PC-9 (cell line): ENCODE results near the gene MIGA2. TPM values are rescaled to one million over a fixed set of nuclear protein-coding genes. Genes with fewer than 3 reads are reported as not detected.
A peak's percentile ranks its signal among the peaks of the same experiment; 100 is the strongest.

ENCODE experiments used
- BruUV-seq: library from RNA; stranded (reverse); fragments of 400-500 nt; replicated peaks from 2 replicates; lab custom pipeline; 2021; lab: Mats Ljungman, UMichigan
- CTCF ChIA-PET: fragments of 300-600 bp; sonication (Branson Sonifier 250); formaldehyde crosslinking; loops from one replicate; lab custom pipeline; 2022; ENCODE audit warnings: antibody characterized with exemption; lab: Charles Lee
- POLR2A ChIA-PET: fragments of 300-600 bp; sonication (Branson Sonifier 250); formaldehyde crosslinking; loops from one replicate; lab custom pipeline; 2022; ENCODE audit warnings: antibody characterized with exemption; ENCODE audit not compliant: unreplicated experiment; lab: Charles Lee
- DNase-seq, 2 experiments: peaks; one replicate each; pipeline versions ENCODE4 v3.0.0 to v3.0.0-alpha.2; 2015 to 2022; ENCODE audit warnings: mixed read lengths in 1 of 2
- H2AFZ ChIP-seq: fragments of 200-600 bp; sonication (generic); 2 replicates; pipeline ENCODE4 v1.8.1; 2017; ENCODE audit warnings: antibody characterized with exemption
- H3F3A ChIP-seq: fragments of 200-600 bp; sonication (generic); 2 replicates; pipeline ENCODE4 v1.8.1; 2017; ENCODE audit warnings: antibody characterized with exemption, mild to moderate bottlenecking, low read depth; ENCODE audit not compliant: insufficient read depth
- H3K27ac ChIP-seq: fragments of 200-600 bp; sonication (generic); 2 replicates; pipeline ENCODE4 v1.6.1; 2016; ENCODE audit warnings: mixed run types
- H3K27me3 ChIP-seq: fragments of 200-600 bp; sonication (generic); 2 replicates; pipeline ENCODE4 v1.6.1; 2016; ENCODE audit warnings: low read depth, mixed run types; ENCODE audit not compliant: insufficient read depth
- H3K36me3 ChIP-seq: fragments of 200-600 bp; sonication (generic); 2 replicates; pipeline ENCODE4 v1.6.1; 2016; ENCODE audit warnings: low read depth, mixed run types
- H3K4me1 ChIP-seq: fragments of 200-600 bp; sonication (generic); replicated peaks from 2 replicates; pipeline ENCODE4 v1.6.1; 2016; ENCODE audit warnings: mixed run types; ENCODE audit not compliant: insufficient read depth
- H3K4me2 ChIP-seq: fragments of 200-600 bp; sonication (generic); 2 replicates; pipeline ENCODE4 v1.6.1; 2017; ENCODE audit warnings: mixed run types
- H3K4me3 ChIP-seq: fragments of 200-600 bp; sonication (generic); 2 replicates; pipeline ENCODE4 v1.6.1; 2016; ENCODE audit warnings: mixed run types
- H3K79me2 ChIP-seq: fragments of 200-600 bp; sonication (generic); 2 replicates; pipeline ENCODE4 v1.6.1; 2017; ENCODE audit warnings: low read depth, mixed run types
- H3K9me2 ChIP-seq: fragments of 200-600 bp; sonication (generic); 2 replicates; pipeline ENCODE4 v1.8.1; 2017; ENCODE audit warnings: mild to moderate bottlenecking; ENCODE audit not compliant: insufficient read depth
- H3K9me3 ChIP-seq: fragments of 200-600 bp; sonication (generic); 2 replicates; pipeline ENCODE4 v1.8.1; 2016; ENCODE audit warnings: low read depth; ENCODE audit not compliant: insufficient read depth
- H4K20me1 ChIP-seq: fragments of 200-600 bp; sonication (generic); 2 replicates; pipeline ENCODE4 v1.8.1; 2017; ENCODE audit not compliant: insufficient read depth
- EZH2 ChIP-seq: fragments of 200-600 bp; sonication (generic); IDR thresholded peaks from 2 replicates; pipeline ENCODE4 v1.8.0; 2017; ENCODE audit warnings: antibody characterized with exemption, low read depth
- intact Hi-C: fragments of 100-400 bp; cut with micrococcal nuclease; formaldehyde crosslinking; loops from one replicate; pipeline ENCODE4 v1.10.0; 2022; ENCODE audit not compliant: unreplicated experiment
- total RNA-seq: library from RNA; stranded (reverse); gene quantifications from 2 replicates; pipeline ENCODE4 v1.2.3, GENCODE V29; 2021
- TF ChIP-seq, protein P1 (sequence below): fragments of 200-600 bp; sonication (generic); conservative IDR thresholded peaks from 2 replicates; pipeline ENCODE4 v1.6.1; 2017; ENCODE audit warnings: mixed run types, antibody characterized with exemption, mild to moderate bottlenecking, moderate library complexity

Gene MIGA2
- total RNA-seq, 1 experiment from 2014 or later: 40.7 TPM

DNA sequence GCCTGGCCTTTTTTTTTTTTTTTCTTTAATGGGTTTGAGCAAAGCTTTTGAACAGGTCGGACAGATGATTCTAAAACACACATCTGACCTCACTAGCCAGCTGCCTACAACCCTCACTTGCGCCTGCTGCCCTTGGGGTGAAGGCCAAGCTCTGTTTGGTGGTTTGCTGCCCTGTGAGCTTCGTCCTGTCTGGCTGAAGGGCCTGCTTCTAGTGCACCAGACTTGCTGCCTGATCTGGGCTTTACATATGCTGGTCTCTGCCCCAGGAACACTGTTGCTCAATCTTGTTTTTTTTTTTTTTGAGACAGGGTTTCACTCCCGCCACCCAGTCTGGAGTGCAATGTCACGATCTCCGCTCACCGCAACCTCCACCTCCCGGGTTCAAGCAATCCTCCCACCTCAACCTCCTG lies 28.1 kb downstream of the MIGA2 start:
- intact Hi-C loops: no loop called here
- no peak overlapping the region for H3K4me3 ChIP-seq
- no peaks in the 10 kb centered on the region for H3K27me3 ChIP-seq
- no peak overlapping the region for H3K27ac ChIP-seq
- H2AFZ ChIP-seq: no peak overlapping the region
- H3K4me2 ChIP-seq: no peak overlapping the region
- CTCF ChIA-PET: no interaction called here
- BruUV-seq: no TSS peak
- TF ChIP-seq EZH2: no peak
- TF ChIP-seq, protein P1, sequence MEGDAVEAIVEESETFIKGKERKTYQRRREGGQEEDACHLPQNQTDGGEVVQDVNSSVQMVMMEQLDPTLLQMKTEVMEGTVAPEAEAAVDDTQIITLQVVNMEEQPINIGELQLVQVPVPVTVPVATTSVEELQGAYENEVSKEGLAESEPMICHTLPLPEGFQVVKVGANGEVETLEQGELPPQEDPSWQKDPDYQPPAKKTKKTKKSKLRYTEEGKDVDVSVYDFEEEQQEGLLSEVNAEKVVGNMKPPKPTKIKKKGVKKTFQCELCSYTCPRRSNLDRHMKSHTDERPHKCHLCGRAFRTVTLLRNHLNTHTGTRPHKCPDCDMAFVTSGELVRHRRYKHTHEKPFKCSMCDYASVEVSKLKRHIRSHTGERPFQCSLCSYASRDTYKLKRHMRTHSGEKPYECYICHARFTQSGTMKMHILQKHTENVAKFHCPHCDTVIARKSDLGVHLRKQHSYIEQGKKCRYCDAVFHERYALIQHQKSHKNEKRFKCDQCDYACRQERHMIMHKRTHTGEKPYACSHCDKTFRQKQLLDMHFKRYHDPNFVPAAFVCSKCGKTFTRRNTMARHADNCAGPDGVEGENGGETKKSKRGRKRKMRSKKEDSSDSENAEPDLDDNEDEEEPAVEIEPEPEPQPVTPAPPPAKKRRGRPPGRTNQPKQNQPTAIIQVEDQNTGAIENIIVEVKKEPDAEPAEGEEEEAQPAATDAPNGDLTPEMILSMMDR: no peak
- H3K36me3 ChIP-seq: 0 out of 2 replicates have a peak, but pooled peaks cover 5% of the 10 kb centered on the region
- no peaks in the 10 kb centered on the region for H3K9me3 ChIP-seq
- no peaks in the 10 kb centered on the region for H3K79me2 ChIP-seq
- POLR2A ChIA-PET: no interaction called here
- DNase-seq: no peak
- H3K9me2 ChIP-seq: no peaks in the 10 kb centered on the region
- H4K20me1 ChIP-seq: no peaks in the 10 kb centered on the region
- peaks cover 7% of the 10 kb centered on the region for H3K4me1 ChIP-seq
- H3F3A ChIP-seq: no peaks in the 10 kb centered on the region; the same call in 1 of the 2 replicates

DNA sequence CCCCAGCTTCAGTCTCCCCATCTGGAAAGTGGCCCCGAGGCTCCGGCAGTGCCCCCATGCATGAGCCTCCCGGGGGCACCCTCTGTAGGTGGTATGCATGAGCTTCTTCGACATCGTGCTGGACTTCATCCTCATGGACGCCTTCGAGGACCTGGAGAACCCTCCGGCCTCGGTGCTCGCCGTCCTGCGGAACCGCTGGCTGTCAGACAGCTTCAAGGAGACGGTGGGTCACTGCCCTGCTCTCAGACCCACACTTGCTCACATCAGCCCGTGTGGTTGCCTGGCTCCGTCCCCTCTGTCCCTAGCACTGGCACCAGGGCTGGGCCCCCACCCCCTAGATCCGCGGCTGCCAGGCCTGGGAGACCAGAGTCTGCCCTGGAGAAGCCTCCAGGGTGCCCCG lies 31.7 kb downstream of the MIGA2 start:
- ChIA-PET POLR2A (no interaction called here), CTCF (interaction anchor here (0.5 kb wide), 1 partner anchor 40 kb away, joined by 7 read pairs; the partner anchor contains the start of gene SH3GLB2)
- Histone ChIP-seq H4K20me1 (no peaks in the 10 kb centered on the region; the same call in 1 of the 2 replicates), H3K4me1 (no peaks in the 10 kb centered on the region), H3K9me3 (no peaks in the 10 kb centered on the region), H3K79me2 (no peaks in the 10 kb centered on the region), H3K4me2 (no peak overlapping the region), H3K9me2 (no peaks in the 10 kb centered on the region), H3K27ac (no peak overlapping the region), H3K4me3 (no peak overlapping the region), H3K27me3 (no peaks in the 10 kb centered on the region), H3K36me3 (no peaks in the 10 kb centered on the region), H3F3A (peaks cover 4% of the 10 kb centered on the region; the same call in 1 of the 2 replicates), H2AFZ (no peak overlapping the region)
- no TSS peak for BruUV-seq
- peak in 1 of 2 experiments; percentile 17 for DNase-seq
- TF ChIP-seq, protein P1: no peak
- no peak for TF ChIP-seq EZH2
- intact Hi-C loops: no loop called here

DNA sequence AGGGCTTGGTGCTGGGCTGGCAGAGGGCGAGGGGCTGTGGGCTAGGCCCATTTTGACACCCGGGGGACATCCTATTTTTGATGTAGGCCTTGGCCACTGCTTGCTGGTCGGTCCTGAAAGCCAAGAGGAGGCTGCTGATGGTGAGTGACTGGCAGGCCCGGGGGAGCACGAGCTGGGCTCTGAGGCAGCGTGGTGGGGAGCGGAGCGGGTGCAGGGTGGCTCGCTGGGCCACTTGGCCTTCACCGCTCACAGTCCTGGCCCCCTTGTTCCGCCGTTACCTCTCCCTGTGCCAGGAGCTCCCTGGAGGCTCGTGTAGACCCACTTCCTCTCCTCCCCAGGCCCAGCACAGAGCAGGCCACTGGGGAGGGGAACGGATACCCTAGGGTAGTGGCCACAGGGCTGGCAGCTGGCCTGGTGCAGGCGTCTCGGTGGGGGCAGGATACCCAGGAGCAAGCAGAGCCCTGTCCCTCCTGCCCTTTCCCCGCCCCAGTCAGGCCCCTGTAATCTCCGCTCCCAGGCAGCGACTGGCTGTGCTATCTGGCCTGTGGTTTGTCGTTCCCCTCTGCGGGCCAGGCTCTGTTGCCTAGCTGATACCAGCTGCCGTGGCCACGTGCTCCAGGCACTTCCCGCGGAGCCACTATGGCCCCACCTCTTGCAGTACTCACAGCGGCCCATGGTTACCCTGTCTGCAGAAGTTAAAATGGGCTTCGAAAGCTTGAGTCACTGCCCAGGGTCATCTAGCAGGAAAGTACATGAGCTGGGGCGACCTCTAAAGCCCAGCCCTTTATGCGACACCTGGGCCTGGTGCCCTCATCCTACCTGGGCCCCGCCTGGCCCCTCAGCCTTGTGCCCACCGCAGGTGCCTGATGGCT lies 32.8 kb downstream of the MIGA2 start:
- Histone ChIP-seq H3F3A (peaks cover 4% of the 10 kb centered on the region; the same call in 1 of the 2 replicates), H3K79me2 (no peaks in the 10 kb centered on the region), H3K36me3 (no peaks in the 10 kb centered on the region), H4K20me1 (no peaks in the 10 kb centered on the region; the same call in 1 of the 2 replicates), H3K27me3 (no peaks in the 10 kb centered on the region), H3K4me3 (no peak overlapping the region), H3K4me2 (no peak overlapping the region), H3K4me1 (no peaks in the 10 kb centered on the region), H3K9me2 (no peaks in the 10 kb centered on the region), H2AFZ (no peak overlapping the region), H3K27ac (no peak overlapping the region), H3K9me3 (no peaks in the 10 kb centered on the region)
- DNase-seq: peak in 1 of 2 experiments; percentile 33
- intact Hi-C loops: no loop called here
- BruUV-seq: no TSS peak
- TF ChIP-seq, protein P1: no peak
- TF ChIP-seq EZH2: no peak
- ChIA-PET CTCF (no interaction called here), POLR2A (no interaction called here)
